HG02943 (cell line): Measurements from ENCODE around the gene ACP2.

Experiments used
- ATAC-seq: cut with Tn5 transposase; IDR thresholded peaks from one replicate; pipeline ENCODE4 v1.9.1; 2021; ENCODE audit warnings: mild to moderate bottlenecking, low read depth, moderate library complexity; ENCODE audit not compliant: unreplicated experiment

ACP2 gene, protein sequence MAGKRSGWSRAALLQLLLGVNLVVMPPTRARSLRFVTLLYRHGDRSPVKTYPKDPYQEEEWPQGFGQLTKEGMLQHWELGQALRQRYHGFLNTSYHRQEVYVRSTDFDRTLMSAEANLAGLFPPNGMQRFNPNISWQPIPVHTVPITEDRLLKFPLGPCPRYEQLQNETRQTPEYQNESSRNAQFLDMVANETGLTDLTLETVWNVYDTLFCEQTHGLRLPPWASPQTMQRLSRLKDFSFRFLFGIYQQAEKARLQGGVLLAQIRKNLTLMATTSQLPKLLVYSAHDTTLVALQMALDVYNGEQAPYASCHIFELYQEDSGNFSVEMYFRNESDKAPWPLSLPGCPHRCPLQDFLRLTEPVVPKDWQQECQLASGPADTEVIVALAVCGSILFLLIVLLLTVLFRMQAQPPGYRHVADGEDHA

DNA sequence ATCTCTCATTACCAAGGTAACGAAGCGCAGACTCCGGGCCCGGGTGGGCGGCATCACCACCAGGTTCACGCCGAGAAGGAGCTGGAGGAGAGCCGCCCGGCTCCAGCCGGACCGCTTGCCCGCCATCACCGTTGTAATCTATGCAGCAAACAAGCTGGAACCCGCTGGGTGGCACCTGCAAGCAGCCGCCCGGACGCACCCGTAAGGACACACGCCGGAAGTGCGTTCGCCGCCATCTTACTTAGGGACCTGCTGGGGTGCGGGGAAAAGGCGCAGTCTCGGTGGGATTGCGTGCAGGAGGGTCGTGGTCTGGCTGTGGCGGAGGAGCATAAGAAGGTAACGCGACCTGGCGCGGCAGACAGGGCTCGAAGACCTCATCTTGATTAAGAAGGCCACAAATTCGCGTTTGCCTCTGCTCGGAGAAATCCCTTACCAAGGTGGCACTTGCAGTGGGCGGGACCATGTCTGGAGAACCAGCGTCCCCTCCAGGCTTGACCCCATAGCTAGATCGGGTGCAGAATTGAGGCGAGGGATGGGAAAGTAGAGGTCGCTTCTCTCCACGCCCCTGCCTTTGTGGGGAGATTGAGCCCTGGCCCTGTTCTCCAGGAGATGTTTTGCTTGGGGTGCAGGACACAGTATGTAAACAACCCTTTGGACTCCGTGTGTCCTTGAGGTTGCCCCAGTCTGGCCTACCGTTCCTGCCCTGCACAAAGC lies at the start of gene ACP2:
Gene ACP2, minus strand, starts transcription at position 151 of the 714 bp plus-strand sequence. Its CDS starts 25 bp downstream, at position 126.
- peak; percentile 91 for ATAC-seq

DNA sequence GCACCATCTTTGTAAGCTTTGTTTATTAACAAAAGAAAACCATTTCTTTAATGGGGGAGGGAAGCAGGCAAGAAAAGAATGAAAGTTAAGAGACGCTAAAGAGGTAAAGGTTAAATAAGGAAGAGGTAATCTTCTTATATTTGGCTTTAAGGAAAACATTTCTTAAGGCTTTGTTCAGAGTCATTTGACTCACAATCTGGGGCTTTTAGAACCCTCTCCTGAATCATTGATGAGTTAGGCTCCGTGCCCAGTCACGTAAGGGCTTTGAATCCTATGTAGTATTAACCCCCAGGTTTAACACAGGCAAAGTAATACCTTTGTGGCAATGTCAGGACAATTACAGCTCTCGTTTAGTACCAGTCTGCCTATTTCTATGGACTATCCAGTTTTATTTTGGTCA lies 47.4 kb upstream of the ACP2 start:
- no peak for ATAC-seq

DNA sequence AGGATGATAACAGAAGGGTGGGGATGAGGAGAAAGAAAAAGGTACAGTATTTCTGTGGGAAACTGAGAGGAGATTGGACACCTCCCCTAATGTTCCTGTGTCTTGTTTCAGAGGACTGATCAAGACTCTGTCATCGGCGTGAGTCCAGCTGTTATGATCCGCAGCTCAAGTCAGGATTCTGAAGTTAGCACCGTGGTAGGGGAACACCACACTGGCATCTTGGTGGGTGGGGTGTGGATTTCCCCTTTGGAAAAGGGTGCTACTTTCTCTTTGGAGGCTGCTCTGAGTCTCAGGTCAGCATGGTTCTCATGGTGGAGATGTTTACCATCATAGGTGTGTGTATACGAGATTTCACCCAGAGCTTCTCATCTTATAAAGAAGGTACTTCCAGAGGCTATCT lies 46.8 kb upstream of the ACP2 start:
- ATAC-seq = no peak

DNA sequence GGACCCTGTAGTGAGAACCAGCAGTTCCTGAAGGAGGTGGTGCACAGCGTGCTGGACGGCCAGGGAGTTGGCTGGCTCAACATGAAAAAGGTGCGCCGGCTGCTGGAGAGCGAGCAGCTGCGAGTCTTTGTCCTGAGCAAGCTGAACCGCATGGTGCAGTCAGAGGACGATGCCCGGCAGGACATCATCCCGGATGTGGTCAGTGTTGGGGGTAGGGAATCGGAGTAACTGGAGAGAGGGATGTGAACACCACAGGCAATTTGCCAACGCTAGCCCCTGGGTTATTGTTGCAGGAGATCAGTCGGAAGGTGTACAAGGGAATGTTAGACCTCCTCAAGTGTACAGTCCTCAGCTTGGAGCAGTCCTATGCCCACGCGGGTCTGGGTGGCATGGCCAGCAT lies 41.2 kb upstream of the ACP2 start:
- no peak for ATAC-seq

DNA sequence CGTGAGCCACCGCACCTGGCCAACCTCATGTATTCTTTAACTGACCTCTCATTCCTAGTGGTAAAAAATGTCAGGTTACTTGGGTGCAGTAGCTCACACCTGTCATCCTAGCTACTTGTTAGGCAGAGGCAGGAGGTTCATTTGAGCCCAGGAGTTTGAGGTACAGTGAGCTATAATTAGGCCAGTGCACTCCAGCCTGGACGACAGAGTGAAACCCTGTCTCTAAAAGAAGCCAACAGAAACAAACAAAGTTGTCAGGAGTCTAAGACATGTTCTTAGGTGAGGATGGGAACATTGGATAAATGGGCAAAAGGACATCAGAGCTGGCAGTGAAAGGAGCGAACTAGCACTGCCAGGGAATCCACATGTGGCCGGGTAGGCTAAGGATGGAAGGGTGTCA lies 39.5 kb upstream of the ACP2 start:
- ATAC-seq = no peak

DNA sequence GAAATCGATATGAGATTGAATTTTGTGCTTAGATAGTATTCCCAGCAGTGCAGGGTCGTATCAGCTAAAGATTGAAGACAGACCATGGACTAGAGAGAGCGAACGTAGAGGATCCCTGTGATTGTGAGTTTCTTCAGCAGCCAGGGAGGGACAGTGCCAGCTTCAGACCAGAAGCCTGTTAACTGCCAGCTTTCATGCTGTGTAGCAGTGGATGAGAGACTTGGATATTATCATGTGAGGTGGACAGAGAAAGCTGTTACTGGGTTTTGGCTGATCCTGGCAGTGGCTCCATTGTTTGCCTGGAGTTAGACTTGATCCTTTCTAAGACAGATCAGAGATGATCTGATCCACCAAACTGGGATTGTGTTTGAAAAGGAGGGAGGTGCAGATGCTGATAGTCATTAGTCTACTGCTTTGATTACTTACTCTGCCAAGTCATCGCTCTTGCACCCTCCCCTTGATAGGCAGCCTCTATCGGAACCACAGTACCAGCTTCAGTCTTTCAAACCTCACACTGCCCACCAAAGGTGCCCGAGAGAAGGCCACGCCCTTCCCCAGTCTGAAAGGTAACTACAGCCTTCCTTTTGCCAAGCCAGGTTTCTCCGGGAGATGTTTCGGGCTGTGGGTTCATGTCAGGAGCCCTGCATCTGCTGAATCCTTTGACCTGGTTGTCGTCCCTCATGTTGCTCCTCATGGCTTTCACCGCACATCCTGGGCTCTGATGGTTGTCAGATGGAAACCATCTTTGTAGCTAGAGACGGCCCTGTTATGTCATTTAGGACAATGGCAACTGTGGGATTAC lies 37.6 kb upstream of the ACP2 start:
- ATAC-seq = no peak

DNA sequence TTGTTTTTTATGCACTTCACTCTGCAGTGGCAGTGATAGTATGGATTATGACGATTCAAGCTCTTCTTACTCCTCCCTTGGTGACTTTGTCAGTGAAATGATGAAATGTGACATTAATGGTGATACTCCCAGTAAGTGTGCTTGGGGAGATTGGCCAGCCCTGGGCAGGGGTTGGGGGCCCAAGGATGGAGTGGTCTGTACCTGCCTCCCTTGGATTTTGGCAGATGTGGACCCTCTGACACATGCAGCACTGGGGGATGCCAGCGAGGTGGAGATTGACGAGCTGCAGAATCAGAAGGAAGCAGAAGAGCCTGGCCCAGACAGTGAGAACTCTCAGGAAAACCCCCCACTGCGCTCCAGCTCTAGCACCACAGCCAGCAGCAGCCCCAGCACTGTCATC lies 35.5 kb upstream of the ACP2 start:
- no peak for ATAC-seq

DNA sequence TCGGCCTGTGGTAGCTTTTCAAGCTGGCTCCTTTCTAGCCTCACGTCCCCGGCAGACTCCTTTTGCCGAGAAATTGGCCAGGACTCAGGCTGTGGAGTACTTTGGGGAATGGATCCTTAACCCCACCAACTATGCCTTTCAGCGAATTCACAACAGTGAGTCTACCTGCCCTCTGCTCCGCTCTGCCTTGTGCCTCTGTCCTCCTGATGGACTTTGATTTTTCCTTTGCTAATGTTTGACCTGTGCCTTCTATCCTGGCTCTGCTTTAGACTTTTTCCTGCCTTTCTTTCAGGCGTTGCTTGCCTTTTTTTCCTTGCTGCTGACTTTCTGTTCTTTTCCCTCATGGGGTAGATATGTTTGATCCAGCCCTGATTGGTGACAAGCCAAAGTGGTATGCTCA lies 33.8 kb upstream of the ACP2 start:
- ATAC-seq = no peak

DNA sequence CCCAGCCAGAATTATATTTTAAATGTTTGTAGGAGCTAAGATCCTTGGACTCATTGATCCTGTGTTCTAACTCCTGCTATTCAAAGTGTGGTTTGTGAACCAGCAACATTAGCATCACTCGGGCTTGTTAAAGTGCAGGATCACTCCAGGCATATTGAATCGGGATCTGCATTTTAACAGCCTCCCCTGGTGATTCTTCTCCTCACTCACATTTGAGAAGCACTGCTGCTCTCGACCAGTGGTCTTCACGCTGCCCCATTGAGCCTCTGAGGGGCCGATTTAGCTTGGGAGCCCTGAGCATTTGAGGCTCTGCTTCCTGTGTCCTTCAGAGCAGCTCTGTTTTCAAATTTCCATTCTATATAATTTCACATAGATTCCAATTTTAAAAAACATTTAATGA lies 32.2 kb upstream of the ACP2 start:
- ATAC-seq = no peak

DNA sequence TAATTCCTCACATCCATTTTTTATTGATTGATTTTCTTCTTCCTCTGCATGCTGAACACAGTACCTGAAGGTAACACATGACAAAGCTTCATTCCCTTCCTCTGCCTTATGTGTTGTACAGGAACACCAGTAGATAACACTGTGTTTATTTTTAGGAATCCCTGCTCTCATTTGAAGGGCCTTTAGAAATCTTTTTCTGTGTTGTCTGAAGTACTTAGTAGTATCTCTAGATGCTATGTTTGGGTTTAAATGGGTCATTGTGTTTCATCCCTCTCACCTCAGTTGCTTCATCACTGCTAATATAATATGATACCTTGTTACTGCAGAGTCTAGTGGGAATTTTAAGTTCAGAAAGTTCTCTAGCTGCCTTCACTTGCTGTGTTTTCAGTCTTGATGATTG lies 31.5 kb upstream of the ACP2 start:
- ATAC-seq = no peak

DNA sequence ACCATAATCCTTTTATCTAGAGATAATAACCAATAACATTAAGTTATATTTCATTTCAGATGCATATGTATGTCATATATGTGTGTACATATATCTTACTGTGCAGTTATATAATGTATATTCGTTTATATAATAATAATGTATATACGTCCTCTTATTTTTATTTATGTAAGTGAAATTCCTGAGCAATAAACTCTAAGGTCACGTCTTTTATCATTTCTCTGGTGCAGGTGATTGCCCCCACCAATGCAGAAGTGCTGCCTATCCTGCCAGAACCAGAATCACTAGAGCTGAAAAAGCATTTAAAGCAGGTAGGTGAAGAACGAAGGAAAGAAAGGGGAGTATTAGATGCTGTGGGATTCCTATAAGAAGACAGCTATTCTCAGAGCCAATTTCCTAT lies 30.2 kb upstream of the ACP2 start:
- ATAC-seq = no peak

DNA sequence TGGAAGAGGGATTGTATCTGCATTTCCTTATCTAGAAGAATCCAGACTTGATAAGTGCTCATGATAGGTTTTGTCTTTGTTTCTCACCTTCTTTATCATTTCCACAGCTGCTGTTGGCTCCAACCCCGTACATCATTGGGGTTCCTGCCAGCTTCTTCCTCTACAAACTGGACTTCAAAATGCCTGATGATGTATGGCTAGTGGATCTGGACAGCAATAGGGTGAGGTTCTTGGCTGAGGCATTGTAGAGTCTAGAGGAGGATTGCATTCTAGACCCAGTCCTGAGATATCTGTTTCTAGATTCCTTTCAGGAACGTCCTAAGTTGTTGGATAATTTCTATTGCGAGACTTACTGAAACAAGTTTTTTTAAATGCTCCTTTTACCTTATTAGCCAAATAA lies 29.4 kb upstream of the ACP2 start:
- ATAC-seq = no peak

DNA sequence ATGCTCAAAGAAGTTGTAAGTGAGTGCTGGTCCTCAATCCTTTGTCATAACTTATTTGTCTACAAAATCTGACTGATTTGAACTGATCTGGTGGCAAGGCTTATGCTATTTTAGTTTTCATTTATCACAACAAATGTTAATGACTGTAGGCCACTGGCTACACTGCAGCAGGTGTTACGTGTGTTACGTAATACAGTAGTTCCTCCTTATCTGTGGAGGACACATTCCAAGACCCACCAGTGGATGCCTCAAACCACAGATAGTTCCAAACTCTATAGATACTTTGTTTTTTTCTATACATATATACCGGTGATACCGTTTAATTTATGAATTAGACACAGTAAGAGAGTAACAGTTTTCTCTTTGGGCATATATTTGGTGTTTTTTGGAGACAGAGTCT lies 28.3 kb upstream of the ACP2 start:
- no peak for ATAC-seq

DNA sequence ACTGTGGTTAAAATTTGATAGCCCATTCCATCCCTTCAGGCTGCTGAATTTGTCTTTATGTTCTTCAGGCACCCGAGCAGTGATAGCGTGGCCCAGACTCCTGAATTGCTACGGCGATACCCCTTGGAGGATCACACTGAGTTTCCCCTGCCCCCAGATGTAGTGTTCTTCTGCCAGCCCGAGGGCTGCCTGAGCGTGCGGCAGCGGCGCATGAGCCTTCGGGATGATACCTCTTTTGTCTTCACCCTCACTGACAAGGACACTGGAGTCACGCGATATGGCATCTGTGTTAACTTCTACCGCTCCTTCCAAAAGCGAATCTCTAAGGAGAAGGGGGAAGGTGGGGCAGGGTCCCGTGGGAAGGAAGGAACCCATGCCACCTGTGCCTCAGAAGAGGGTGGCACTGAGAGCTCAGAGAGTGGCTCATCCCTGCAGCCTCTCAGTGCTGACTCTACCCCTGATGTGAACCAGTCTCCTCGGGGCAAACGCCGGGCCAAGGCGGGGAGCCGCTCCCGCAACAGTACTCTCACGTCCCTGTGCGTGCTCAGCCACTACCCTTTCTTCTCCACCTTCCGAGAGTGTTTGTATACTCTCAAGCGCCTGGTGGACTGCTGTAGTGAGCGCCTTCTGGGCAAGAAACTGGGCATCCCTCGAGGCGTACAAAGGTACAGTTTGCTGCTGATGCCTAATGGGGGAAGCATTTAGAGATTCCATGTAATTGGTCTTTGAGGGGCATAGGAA lies 26.1 kb upstream of the ACP2 start:
- ATAC-seq = no peak

DNA sequence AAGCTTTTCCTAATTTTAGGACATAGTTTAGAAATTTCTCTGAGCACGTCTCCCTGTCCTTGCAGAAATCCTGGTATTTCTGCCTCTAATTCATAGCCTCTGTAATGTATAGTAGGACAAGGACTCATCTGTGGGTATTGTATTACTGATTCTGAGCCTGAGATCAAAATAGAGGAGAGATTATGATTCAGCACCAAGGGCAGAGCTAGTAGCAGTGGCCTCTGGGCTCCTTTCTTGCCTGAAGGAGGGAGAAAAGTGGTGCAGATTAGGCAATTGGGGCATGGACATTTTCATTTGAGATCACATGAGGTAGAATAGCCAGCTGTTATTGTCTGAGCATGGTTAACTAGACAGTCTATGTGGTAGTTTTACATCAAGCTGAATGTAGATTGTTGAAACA lies 24.1 kb upstream of the ACP2 start:
- no peak for ATAC-seq

DNA sequence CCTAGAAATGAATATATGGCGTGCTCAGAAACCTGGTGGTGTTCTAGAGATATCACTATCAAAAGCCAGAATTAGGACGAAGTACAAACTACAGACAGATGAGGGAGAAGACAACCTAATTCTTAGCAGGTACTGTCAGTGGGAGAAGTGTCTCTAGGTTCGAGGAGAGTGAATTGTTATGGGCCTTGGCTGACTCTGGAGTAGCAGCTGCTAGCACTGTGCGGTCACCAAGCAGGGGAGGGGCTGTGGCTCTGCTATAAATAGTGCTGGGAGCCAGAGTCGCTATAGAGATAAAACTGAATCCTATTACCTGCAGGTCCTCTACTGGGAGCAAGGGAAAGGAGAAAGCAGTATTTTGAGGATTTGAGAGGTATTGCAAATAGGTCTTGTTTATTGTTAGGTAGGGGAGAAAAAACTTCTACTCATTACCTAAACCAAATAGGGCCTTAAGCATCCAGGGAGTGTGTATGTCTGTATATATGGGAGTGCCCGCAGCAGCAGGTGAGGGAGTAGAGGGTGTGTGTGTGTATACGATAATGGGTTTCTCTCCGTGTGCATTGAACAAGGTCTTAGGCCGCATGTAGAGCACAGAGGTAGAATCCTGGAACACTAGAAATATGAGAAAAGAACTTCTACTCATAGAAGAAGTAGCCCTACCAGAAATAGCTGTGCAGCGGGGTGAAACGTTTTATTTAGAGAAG lies 23.5 kb upstream of the ACP2 start:
- no peak for ATAC-seq

DNA sequence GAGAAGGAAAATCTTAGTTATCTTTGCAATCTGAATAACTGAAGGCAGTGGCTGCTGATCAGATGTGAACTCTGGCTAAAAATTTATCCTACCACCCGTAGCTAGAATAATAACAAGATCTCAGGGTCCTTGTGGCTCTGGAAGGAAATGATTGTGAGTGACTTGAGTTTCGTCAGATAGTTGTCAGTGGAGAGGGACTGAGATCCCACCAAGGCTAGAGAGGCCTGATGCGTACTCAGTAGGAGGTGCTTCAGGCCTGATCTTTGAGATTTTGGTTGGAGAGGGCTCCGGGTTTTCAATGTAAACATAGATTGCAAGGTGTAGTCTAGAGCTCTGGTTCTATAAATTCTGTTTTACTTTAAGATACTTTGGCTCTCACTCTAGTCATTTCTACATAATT lies 22.7 kb upstream of the ACP2 start:
- no peak for ATAC-seq

DNA sequence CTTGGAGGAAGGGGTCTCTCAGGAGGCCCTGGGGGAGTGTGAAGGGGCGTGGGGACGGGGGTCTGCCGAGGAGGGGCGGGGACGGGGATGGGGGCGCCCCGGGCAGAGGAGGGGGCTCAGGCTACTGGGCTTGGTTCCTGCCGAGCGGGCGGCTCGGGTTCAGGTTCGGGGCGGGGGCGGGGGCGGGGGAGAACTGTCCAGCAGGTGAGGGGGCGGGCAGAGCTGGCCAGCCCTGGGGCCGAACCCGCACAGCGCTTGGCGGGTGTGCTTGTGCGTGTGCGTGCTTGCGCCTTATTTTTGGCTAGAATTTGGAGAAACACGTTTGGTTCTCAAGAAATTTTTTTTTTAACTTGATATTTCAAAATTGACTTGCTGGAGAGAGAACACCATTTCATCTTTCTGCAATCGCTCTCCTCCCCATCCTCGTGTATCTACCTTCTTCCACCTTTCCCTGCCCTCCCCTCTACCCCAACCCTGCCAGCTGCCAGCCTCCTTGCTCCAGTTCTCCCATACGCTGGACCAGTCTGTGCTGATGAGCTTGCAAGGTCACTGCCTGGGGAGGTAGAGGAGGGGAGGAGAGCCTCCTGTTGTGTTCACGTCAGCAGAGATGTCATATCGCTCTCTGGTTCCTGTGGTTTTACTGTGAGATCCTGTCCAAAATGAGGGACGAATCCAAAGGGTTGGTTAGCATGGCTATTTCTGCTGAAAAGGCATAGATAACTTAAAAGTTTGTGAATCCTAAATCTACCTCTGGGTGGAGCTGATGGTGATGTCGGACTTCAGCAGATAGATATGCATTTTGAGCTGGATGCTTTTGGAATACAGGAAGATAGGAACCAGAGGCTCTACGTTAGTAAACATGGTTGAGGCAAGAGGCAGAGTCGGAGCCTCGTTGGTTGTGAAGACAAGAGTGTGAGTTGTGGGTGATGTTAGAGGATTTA lies 22.0 kb upstream of the ACP2 start:
- no peak for ATAC-seq

DNA sequence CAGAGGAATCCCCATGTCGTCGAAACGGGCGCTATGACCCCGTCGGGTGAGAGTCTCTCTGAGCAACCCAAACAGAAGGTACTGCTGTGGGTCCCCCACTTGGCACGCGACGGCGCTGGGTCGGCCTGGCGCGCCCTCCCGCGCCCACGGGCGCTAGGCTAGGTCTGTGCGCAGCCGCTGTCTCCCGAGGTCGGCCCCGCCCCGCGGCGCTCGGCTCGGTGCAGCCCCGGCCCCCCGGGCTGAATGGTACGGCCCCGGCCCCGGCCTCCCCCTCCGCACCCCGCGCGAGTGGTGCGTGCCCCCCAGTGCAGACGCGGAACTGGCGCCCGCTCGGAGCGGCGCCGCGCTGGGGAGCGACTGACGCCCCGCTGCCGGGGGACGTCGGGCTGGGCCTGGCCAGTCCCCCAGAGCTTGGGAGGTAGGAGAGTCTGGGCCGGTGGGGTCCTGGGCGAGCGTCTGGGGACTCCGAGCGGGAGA lies 21.3 kb upstream of the ACP2 start, which contains the start of gene MADD:
Gene MADD, plus strand, starts transcription at position 305 of the 477 bp plus-strand sequence.
- peak; percentile 67 for ATAC-seq
